Measurements from ENCODE around the gene PSMC1.

DNA sequence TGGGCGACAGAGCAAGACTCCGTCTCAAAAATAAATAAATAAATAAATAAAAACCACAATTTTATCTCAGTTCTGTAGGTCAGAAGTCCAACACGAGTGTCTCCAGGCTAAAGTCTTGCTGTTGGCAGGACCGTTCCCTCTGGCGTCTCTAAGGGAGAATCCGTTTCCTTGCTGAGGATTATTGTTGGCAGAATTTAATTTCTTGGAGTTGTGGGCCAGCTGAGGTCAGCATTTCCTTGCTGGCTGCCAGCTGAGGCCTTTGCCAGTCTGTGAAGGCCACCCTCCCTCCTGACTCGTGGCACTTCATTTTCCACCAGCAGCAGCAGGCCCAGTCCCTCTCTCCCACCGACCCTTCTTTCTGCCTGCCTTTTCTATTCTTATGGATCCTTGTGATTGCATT is 17.2 kb downstream of the PSMC1 start:
- TF ChIP-seq, protein P1, sequence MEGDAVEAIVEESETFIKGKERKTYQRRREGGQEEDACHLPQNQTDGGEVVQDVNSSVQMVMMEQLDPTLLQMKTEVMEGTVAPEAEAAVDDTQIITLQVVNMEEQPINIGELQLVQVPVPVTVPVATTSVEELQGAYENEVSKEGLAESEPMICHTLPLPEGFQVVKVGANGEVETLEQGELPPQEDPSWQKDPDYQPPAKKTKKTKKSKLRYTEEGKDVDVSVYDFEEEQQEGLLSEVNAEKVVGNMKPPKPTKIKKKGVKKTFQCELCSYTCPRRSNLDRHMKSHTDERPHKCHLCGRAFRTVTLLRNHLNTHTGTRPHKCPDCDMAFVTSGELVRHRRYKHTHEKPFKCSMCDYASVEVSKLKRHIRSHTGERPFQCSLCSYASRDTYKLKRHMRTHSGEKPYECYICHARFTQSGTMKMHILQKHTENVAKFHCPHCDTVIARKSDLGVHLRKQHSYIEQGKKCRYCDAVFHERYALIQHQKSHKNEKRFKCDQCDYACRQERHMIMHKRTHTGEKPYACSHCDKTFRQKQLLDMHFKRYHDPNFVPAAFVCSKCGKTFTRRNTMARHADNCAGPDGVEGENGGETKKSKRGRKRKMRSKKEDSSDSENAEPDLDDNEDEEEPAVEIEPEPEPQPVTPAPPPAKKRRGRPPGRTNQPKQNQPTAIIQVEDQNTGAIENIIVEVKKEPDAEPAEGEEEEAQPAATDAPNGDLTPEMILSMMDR (IDR thresholded peaks at IDR 0.05), result no peak
- no peak for TF ChIP-seq POLR2A (IDR thresholded peaks at IDR 0.05)
